ENCODE data around the gene ZGLP1.
A peak's percentile ranks its signal among the peaks of the same experiment; 100 is the strongest.
"Not testable (repeated sequence)": the region's sequence is repeated elsewhere in the genome, so short reads cannot be mapped to it uniquely, and the experiment has no call there.

The ZGLP1 gene

DNA sequence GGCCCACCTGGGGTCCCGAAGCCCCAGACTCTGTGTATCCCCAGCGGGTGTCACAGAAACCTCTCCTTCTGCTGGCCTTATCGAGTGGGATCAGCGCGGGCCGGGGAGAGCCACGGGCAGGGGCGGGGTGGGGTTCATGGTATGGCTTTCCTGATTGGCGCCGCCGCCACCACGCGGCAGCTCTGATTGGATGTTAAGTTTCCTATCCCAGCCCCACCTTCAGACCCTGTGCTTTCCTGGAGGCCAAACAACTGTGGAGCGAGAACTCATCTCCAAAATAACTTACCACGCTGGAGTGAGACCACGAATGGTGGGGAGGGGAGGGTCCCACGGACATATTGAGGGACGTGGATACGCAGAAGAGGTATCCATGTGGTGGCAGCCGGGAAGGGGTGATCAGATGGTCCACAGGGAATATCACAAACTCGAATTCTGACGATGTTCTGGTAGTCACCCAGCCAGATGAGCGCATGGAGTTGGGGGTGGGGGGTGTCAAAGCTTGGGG lies 20.9 kb downstream of the ZGLP1 start:
- peaks cover 23% of the 10 kb centered on the region for H3K36me3 ChIP-seq (ENCODE audit: insufficient read depth, insufficient read length, low read length)
- peak overlapping the region; percentile 40 for H3K4me3 ChIP-seq (ENCODE audit: insufficient read length, low read depth)
- H3K9ac ChIP-seq (ENCODE audit: insufficient read length, low read depth) = peak overlapping the region; percentile 66
- no peak for TF ChIP-seq SUZ12 (IDR thresholded peaks at IDR 0.05; ENCODE audit: extremely low read depth, insufficient read depth, insufficient read length)
- no peak for TF ChIP-seq ZNF274 (IDR thresholded peaks at IDR 0.05; ENCODE audit: low read depth, low read length)
- no peak for TF ChIP-seq YY1 (IDR thresholded peaks at IDR 0.05; ENCODE audit: insufficient read depth, insufficient read length)
- DNase-seq (ENCODE audit: low read depth, low spot score) = no peak
- no peaks in the 10 kb centered on the region for H3K9me3 ChIP-seq (ENCODE audit: insufficient read depth, low read length)
- H3K27me3 ChIP-seq (ENCODE audit: insufficient read depth, insufficient read length) = peaks cover 63% of the 10 kb centered on the region
- peaks cover 42% of the 10 kb centered on the region for H3K4me1 ChIP-seq (ENCODE audit: insufficient read depth, insufficient read length)

DNA sequence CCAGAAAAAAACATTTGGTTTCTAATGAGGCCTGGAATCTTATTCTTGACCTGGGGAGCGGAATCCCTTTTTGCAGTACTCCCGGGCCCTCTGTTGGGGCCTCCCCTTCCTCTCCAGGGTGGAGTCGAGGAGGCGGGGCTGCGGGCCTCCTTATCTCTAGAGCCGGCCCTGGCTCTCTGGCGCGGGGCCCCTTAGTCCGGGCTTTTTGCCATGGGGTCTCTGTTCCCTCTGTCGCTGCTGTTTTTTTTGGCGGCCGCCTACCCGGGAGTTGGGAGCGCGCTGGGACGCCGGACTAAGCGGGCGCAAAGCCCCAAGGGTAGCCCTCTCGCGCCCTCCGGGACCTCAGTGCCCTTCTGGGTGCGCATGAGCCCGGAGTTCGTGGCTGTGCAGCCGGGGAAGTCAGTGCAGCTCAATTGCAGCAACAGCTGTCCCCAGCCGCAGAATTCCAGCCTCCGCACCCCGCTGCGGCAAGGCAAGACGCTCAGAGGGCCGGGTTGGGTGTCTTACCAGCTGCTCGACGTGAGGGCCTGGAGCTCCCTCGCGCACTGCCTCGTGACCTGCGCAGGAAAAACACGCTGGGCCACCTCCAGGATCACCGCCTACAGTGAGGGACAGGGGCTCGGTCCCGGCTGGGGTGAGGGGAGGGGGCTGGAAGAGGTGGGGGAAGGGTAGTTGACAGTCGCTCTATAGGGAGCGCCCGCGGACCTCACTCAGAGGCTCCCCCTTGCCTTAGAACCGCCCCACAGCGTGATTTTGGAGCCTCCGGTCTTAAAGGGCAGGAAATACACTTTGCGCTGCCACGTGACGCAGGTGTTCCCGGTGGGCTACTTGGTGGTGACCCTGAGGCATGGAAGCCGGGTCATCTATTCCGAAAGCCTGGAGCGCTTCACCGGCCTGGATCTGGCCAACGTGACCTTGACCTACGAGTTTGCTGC lies 22.5 kb downstream of the ZGLP1 start, which contains the start of gene ICAM4:
ICAM4 (plus strand) TSS at position 153 of the 935 bp plus-strand sequence; CDS start at position 211, 58 bp downstream.
- Histone ChIP-seq H3K36me3 (ENCODE audit: insufficient read depth, insufficient read length, low read length) (peaks cover 28% of the 10 kb centered on the region), H3K4me3 (ENCODE audit: insufficient read length, low read depth) (peak within 1 kb of the TSS; percentile 24), H3K9me3 (ENCODE audit: insufficient read depth, low read length) (no peaks in the 10 kb centered on the region), H3K4me1 (ENCODE audit: insufficient read depth, insufficient read length) (peaks cover 34% of the 10 kb centered on the region), H3K27me3 (ENCODE audit: insufficient read depth, insufficient read length) (peaks cover 47% of the 10 kb centered on the region), H3K9ac (ENCODE audit: insufficient read length, low read depth) (peak within 1 kb of the TSS; percentile 78)
- TF ChIP-seq YY1 (IDR thresholded peaks at IDR 0.05; ENCODE audit: insufficient read depth, insufficient read length) (no peak), ZNF274 (IDR thresholded peaks at IDR 0.05; ENCODE audit: low read depth, low read length) (no peak), SUZ12 (IDR thresholded peaks at IDR 0.05; ENCODE audit: extremely low read depth, insufficient read depth, insufficient read length) (no peak)
- DNase-seq (ENCODE audit: low read depth, low spot score) = no peak

DNA sequence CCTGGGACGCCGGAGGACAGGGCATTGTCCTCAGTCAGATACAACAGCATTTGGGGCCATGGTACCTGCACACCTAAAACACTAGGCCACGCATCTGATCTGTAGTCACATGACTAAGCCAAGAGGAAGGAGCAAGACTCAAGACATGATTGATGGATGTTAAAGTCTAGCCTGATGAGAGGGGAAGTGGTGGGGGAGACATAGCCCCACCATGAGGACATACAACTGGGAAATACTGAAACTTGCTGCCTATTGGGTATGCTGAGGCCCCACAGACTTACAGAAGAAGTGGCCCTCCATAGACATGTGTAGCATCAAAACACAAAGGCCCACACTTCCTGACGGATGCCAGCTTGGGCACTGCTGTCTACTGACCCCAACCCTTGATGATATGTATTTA lies 24.2 kb downstream of the ZGLP1 start:
- H3K27me3 ChIP-seq (ENCODE audit: insufficient read depth, insufficient read length) = peaks cover 30% of the 10 kb centered on the region
- peaks cover 22% of the 10 kb centered on the region for H3K4me1 ChIP-seq (ENCODE audit: insufficient read depth, insufficient read length)
- H3K9me3 ChIP-seq (ENCODE audit: insufficient read depth, low read length) = no peaks in the 10 kb centered on the region
- H3K36me3 ChIP-seq (ENCODE audit: insufficient read depth, insufficient read length, low read length) = peaks cover 28% of the 10 kb centered on the region
- no peak overlapping the region for H3K9ac ChIP-seq (ENCODE audit: insufficient read length, low read depth)
- no peak for TF ChIP-seq SUZ12 (IDR thresholded peaks at IDR 0.05; ENCODE audit: extremely low read depth, insufficient read depth, insufficient read length)
- H3K4me3 ChIP-seq (ENCODE audit: insufficient read length, low read depth) = no peak overlapping the region
- no peak for DNase-seq (ENCODE audit: low read depth, low spot score)

GRCh38 chr19:10284960-10285278 lies 24.7 kb downstream of the ZGLP1 start:
- peaks cover 26% of the 10 kb centered on the region for H3K27me3 ChIP-seq (ENCODE audit: insufficient read depth, insufficient read length)
- no peak overlapping the region for H3K4me3 ChIP-seq (ENCODE audit: insufficient read length, low read depth)
- peaks cover 28% of the 10 kb centered on the region for H3K36me3 ChIP-seq (ENCODE audit: insufficient read depth, insufficient read length, low read length)
- DNase-seq (ENCODE audit: low read depth, low spot score) = no peak
- H3K9ac ChIP-seq (ENCODE audit: insufficient read length, low read depth) = no peak overlapping the region
- H3K4me1 ChIP-seq (ENCODE audit: insufficient read depth, insufficient read length) = peaks cover 19% of the 10 kb centered on the region
- no peaks in the 10 kb centered on the region for H3K9me3 ChIP-seq (ENCODE audit: insufficient read depth, low read length)
- TF ChIP-seq SUZ12 (IDR thresholded peaks at IDR 0.05; ENCODE audit: extremely low read depth, insufficient read depth, insufficient read length) (no peak), ZNF274 (IDR thresholded peaks at IDR 0.05; ENCODE audit: low read depth, low read length) (no peak), YY1 (IDR thresholded peaks at IDR 0.05; ENCODE audit: insufficient read depth, insufficient read length) (no peak)

DNA sequence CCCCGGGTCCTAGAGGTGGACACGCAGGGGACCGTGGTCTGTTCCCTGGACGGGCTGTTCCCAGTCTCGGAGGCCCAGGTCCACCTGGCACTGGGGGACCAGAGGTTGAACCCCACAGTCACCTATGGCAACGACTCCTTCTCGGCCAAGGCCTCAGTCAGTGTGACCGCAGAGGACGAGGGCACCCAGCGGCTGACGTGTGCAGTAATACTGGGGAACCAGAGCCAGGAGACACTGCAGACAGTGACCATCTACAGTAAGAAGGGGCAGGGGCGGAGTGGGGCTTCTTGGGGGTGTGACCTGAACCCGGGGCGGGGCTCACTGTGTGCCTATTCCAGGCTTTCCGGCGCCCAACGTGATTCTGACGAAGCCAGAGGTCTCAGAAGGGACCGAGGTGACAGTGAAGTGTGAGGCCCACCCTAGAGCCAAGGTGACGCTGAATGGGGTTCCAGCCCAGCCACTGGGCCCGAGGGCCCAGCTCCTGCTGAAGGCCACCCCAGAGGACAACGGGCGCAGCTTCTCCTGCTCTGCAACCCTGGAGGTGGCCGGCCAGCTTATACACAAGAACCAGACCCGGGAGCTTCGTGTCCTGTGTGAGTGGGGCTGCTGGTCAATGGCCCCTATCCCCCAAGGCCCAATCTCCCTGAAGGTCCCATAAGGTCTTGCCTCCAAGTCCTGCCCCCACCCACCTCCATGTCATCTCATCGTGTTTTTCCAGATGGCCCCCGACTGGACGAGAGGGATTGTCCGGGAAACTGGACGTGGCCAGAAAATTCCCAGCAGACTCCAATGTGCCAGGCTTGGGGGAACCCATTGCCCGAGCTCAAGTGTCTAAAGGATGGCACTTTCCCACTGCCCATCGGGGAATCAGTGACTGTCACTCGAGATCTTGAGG lies 25.3 kb downstream of the ZGLP1 start:
- Histone ChIP-seq H3K9ac (ENCODE audit: insufficient read length, low read depth) (no peak overlapping the region), H3K27me3 (ENCODE audit: insufficient read depth, insufficient read length) (peaks cover 19% of the 10 kb centered on the region), H3K36me3 (ENCODE audit: insufficient read depth, insufficient read length, low read length) (peaks cover 28% of the 10 kb centered on the region), H3K4me3 (ENCODE audit: insufficient read length, low read depth) (no peak overlapping the region), H3K9me3 (ENCODE audit: insufficient read depth, low read length) (no peaks in the 10 kb centered on the region), H3K4me1 (ENCODE audit: insufficient read depth, insufficient read length) (peaks cover 19% of the 10 kb centered on the region)
- DNase-seq (ENCODE audit: low read depth, low spot score) = no peak
- TF ChIP-seq YY1 (IDR thresholded peaks at IDR 0.05; ENCODE audit: insufficient read depth, insufficient read length) = no peak
- no peak for TF ChIP-seq SUZ12 (IDR thresholded peaks at IDR 0.05; ENCODE audit: extremely low read depth, insufficient read depth, insufficient read length)
- no peak for TF ChIP-seq ZNF274 (IDR thresholded peaks at IDR 0.05; ENCODE audit: low read depth, low read length)

DNA sequence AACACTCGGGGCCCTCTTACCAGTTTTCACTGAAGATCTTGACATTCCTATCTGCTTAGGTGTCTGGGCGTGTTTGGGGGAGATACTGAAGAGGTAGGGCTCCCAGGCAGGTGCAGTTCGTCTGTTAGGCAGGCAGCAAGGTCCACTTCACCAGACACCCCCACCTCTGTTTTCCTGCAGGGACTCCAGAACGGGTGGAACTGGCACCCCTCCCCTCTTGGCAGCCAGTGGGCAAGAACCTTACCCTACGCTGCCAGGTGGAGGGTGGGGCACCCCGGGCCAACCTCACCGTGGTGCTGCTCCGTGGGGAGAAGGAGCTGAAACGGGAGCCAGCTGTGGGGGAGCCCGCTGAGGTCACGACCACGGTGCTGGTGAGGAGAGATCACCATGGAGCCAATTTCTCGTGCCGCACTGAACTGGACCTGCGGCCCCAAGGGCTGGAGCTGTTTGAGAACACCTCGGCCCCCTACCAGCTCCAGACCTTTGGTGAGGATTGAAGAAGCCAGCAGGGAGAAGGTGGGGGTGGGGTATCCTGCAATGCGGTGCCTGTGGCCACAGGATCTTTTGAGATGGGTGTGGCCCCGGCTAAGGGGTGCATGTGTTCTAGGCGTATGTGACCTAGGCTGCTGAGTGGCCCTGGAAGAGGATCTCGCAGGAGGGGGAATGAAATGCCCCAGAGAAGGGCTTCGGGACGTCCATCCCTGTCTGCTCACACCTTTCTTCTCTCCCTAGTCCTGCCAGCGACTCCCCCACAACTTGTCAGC lies 26.1 kb downstream of the ZGLP1 start:
- no peak for TF ChIP-seq SUZ12 (IDR thresholded peaks at IDR 0.05; ENCODE audit: extremely low read depth, insufficient read depth, insufficient read length)
- TF ChIP-seq YY1 (IDR thresholded peaks at IDR 0.05; ENCODE audit: insufficient read depth, insufficient read length) = no peak
- TF ChIP-seq ZNF274 (IDR thresholded peaks at IDR 0.05; ENCODE audit: low read depth, low read length) = no peak
- no peak for DNase-seq (ENCODE audit: low read depth, low spot score)
- Histone ChIP-seq H3K9ac (ENCODE audit: insufficient read length, low read depth) (peak overlapping the region; percentile 54), H3K4me1 (ENCODE audit: insufficient read depth, insufficient read length) (peaks cover 15% of the 10 kb centered on the region), H3K27me3 (ENCODE audit: insufficient read depth, insufficient read length) (peaks cover 12% of the 10 kb centered on the region), H3K9me3 (ENCODE audit: insufficient read depth, low read length) (no peaks in the 10 kb centered on the region), H3K36me3 (ENCODE audit: insufficient read depth, insufficient read length, low read length) (peaks cover 28% of the 10 kb centered on the region), H3K4me3 (ENCODE audit: insufficient read length, low read depth) (no peak overlapping the region)

DNA sequence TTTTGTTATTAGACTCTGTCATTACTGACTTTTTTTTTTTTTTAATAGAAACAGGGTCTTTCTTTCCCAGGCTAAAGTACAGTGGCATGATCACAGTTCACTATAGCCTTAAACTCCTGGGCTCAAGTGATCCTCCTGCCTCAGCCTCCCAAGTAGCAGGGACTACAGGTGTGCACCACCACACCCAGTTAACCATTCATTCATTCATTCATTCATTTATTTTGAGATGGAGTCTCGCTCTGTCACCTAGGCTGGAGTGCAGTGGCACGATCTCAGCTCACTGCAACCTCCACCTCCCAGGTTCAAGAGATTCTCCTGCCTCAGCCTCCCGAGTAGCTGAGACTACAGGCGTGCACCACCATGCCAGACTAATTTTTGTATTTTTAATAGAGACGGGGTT lies 27.6 kb downstream of the ZGLP1 start:
- H3K27me3 ChIP-seq (ENCODE audit: insufficient read depth, insufficient read length) = not testable (repeated sequence)
- peaks cover 28% of the 10 kb centered on the region for H3K36me3 ChIP-seq (ENCODE audit: insufficient read depth, insufficient read length, low read length)

More for the DNA sequence above, 27.6 kb downstream of the ZGLP1 start:
- not testable (repeated sequence) for H3K4me3 ChIP-seq (ENCODE audit: insufficient read length, low read depth); H3K9ac ChIP-seq (ENCODE audit: insufficient read length, low read depth); H3K9me3 ChIP-seq (ENCODE audit: insufficient read depth, low read length); DNase-seq (ENCODE audit: low read depth, low spot score)
- peaks cover 11% of the 10 kb centered on the region for H3K4me1 ChIP-seq (ENCODE audit: insufficient read depth, insufficient read length)

All from NT2/D1 (cell line).